SIG-M5 treated with dmso at 0.1 percent for 504 hours (cell line): Measurements from ENCODE around the gene PAIP2.
"Not testable (repeated sequence)": the region's sequence is repeated elsewhere in the genome, so short reads cannot be mapped to it uniquely, and the experiment has no call there.

ENCODE experiments used
- DNase-seq: peaks from one replicate; lab custom pipeline; 2025; ENCODE audit not compliant: unreplicated experiment; lab: John Stamatoyannopoulos, UW

The PAIP2 gene

GRCh38 chr5:139378101-139378825 is 36.6 kb downstream of the PAIP2 start:
- DNase-seq: no peak

- DNase-seq: no peak
These were observed 37.3 kb downstream of the PAIP2 start for GRCh38 chr5:139378941-139379361.

- DNase-seq: no peak
These were observed 38.2 kb downstream of the PAIP2 start for GRCh38 chr5:139379626-139380449.

GRCh38 chr5:139381837-139382761 is 40.4 kb downstream of the PAIP2 start:
- no peak for DNase-seq

GRCh38 chr5:139382807-139383206 is 41.2 kb downstream of the PAIP2 start:
- no peak for DNase-seq

- no peak for DNase-seq
These were observed 41.8 kb downstream of the PAIP2 start, which contains the start of gene SLC23A1 for GRCh38 chr5:139383275-139383992. SLC23A1 (minus strand) TSS chr5:139383297; CDS start chr5:139383253, 44 bp downstream.

- no peak for DNase-seq
These were observed 42.4 kb downstream of the PAIP2 start for GRCh38 chr5:139383993-139384590.

- DNase-seq: no peak
These were observed 43.0 kb downstream of the PAIP2 start for GRCh38 chr5:139384591-139385051.

GRCh38 chr5:139385061-139386049 is 43.7 kb downstream of the PAIP2 start:
- peak; percentile 60 for DNase-seq

GRCh38 chr5:139386050-139386438 is 44.4 kb downstream of the PAIP2 start:
- peak; percentile 81 for DNase-seq

- DNase-seq: not testable (repeated sequence)
These were observed 45.3 kb downstream of the PAIP2 start for GRCh38 chr5:139386956-139387355.

- no peak for DNase-seq
These were observed 46.0 kb downstream of the PAIP2 start for GRCh38 chr5:139387611-139388197.

- DNase-seq: no peak
These were observed 46.7 kb downstream of the PAIP2 start for GRCh38 chr5:139388198-139388821.

GRCh38 chr5:139389701-139390638 is 48.3 kb downstream of the PAIP2 start, which contains the start of gene MZB1:
MZB1 (minus strand) TSS chr5:139389913; CDS start chr5:139389856, 57 bp downstream.
- no peak for DNase-seq

- no peak for DNase-seq
These were observed 49.2 kb downstream of the PAIP2 start for GRCh38 chr5:139390639-139391569.
